WTC11 (cell line): ENCODE data around the gene ZNRF3. TPM values are rescaled to one million over a fixed set of nuclear protein-coding genes. Genes with fewer than 3 reads are reported as not detected.
"Not testable (repeated sequence)": the region's sequence is repeated elsewhere in the genome, so short reads cannot be mapped to it uniquely, and the experiment has no call there.

Experiments
- ATAC-seq: fragments of 200-7000 bp; cut with Tn5 transposase; 2 replicates; pipeline ENCODE4 v1.10.0; 2021; ENCODE audit warnings: mild to moderate bottlenecking, moderate library complexity
- CTCF ChIA-PET: fragments of 300-600 bp; sonication (Branson Sonifier 250); formaldehyde crosslinking; loops from one replicate; lab custom pipeline; 2021; ENCODE audit warnings: antibody characterized with exemption; lab: Charles Lee
- POLR2A ChIA-PET: fragments of 350-600 bp; sonication (Branson Sonifier 250); formaldehyde crosslinking; loops from one replicate; lab custom pipeline; 2021; ENCODE audit warnings: antibody characterized with exemption; lab: Charles Lee
- DNase-seq: peaks from one replicate; pipeline ENCODE4 v3.0.0; 2021; ENCODE audit warnings: low spot score
- H3K27ac Mint-ChIP-seq: 2 replicates; pipeline ENCODE4 v1.8.0; 2021; ENCODE audit warnings: mixed read lengths
- H3K27me3 Mint-ChIP-seq: 2 replicates; pipeline ENCODE4 v1.8.0; 2021; ENCODE audit warnings: low read depth, mild to moderate bottlenecking, moderate library complexity, mixed read lengths
- H3K36me3 Mint-ChIP-seq: 2 replicates; pipeline ENCODE4 v1.8.0; 2021; ENCODE audit warnings: mixed read lengths
- H3K4me1 Mint-ChIP-seq: 2 replicates; pipeline ENCODE4 v1.8.0; 2022; ENCODE audit warnings: mixed read lengths
- H3K4me3 Mint-ChIP-seq: 2 replicates; pipeline ENCODE4 v1.8.0; 2021; ENCODE audit warnings: mild to moderate bottlenecking, moderate library complexity, mixed read lengths
- H3K9me3 Mint-ChIP-seq: 2 replicates; pipeline ENCODE4 v1.8.0; 2021; ENCODE audit warnings: mixed read lengths
- GABPB1 ChIP-seq: sonication (generic); formaldehyde crosslinking; IDR thresholded peaks from 2 replicates; pipeline ENCODE4 v1.8.1; 2023; ENCODE audit warnings: mild to moderate bottlenecking, missing genetic modification reagents
- GRHL2 ChIP-seq: fragments of 250-450 bp; sonication (Bioruptor Pico); IDR thresholded peaks from 2 replicates; pipeline ENCODE4 v1.8.0; 2022; ENCODE audit warnings: mild to moderate bottlenecking, moderate library complexity; ENCODE audit not compliant: insufficient replicate concordance, severe bottlenecking
- GTF2I ChIP-seq: fragments of 250-450 bp; sonication (Bioruptor Pico); conservative IDR thresholded peaks from 2 replicates; pipeline ENCODE4 v1.4.0; 2021; ENCODE audit warnings: mild to moderate bottlenecking
- HMGA2 ChIP-seq: fragments of 250-450 bp; sonication (Bioruptor Pico); IDR thresholded peaks from 2 replicates; pipeline ENCODE4 v1.4.0; 2021; ENCODE audit warnings: mild to moderate bottlenecking, moderate library complexity
- PRRX2 ChIP-seq: fragments of 250-450 bp; sonication (Bioruptor Pico); IDR thresholded peaks from 2 replicates; pipeline ENCODE4 v1.8.0; 2021; ENCODE audit warnings: mild to moderate bottlenecking
- TEAD4 ChIP-seq: sonication (generic); formaldehyde crosslinking; IDR thresholded peaks from 2 replicates; pipeline ENCODE4 v1.8.0; 2022; ENCODE audit warnings: mild to moderate bottlenecking, missing genetic modification reagents
- ZNF121 ChIP-seq: sonication (generic); formaldehyde crosslinking; IDR thresholded peaks from 2 replicates; pipeline ENCODE4 v1.8.0; 2023; ENCODE audit warnings: missing genetic modification reagents
- ZNF232 ChIP-seq: sonication (generic); formaldehyde crosslinking; IDR thresholded peaks from 2 replicates; pipeline ENCODE4 v1.8.0; 2022; ENCODE audit warnings: mild to moderate bottlenecking, missing genetic modification reagents
- ZNF416 ChIP-seq: fragments of 250-450 bp; sonication (Bioruptor Pico); IDR thresholded peaks from 2 replicates; pipeline ENCODE4 v1.9.0; 2021; ENCODE audit warnings: mild to moderate bottlenecking, inconsistent platforms
- total RNA-seq: library from RNA; stranded (reverse); gene quantifications from 3 replicates; pipeline ENCODE4 v1.2.3, GENCODE V29; 2021
- TF ChIP-seq, protein P1 (sequence below): sonication (generic); formaldehyde crosslinking; IDR thresholded peaks from 2 replicates; pipeline ENCODE4 v1.8.1; 2022; ENCODE audit warnings: low read depth, missing genetic modification reagents, borderline replicate concordance
- TF ChIP-seq, protein P2 (sequence below): fragments of 250-450 bp; sonication (Bioruptor Pico); conservative IDR thresholded peaks from 2 replicates; pipeline ENCODE4 v1.9.0; 2021; ENCODE audit warnings: mild to moderate bottlenecking
- TF ChIP-seq, protein P3 (sequence below): sonication (generic); formaldehyde crosslinking; IDR thresholded peaks from 2 replicates; pipeline ENCODE4 v1.8.1; 2023; ENCODE audit warnings: mild to moderate bottlenecking, missing genetic modification reagents
- TF ChIP-seq, protein P4 (sequence below): fragments of 250-450 bp; sonication (Bioruptor Pico); IDR thresholded peaks from 2 replicates; pipeline ENCODE4 v1.9.0; 2021; ENCODE audit warnings: mild to moderate bottlenecking
- TF ChIP-seq, protein P5 (sequence below): sonication (generic); formaldehyde crosslinking; conservative IDR thresholded peaks from 2 replicates; pipeline ENCODE4 v1.8.1; 2023; ENCODE audit warnings: mild to moderate bottlenecking, low read depth, missing genetic modification reagents, moderate library complexity
- TF ChIP-seq, protein P6 (sequence below): sonication (generic); formaldehyde crosslinking; IDR thresholded peaks from 2 replicates; pipeline ENCODE4 v1.8.1; 2023; ENCODE audit warnings: mild to moderate bottlenecking, moderate library complexity, missing genetic modification reagents
- TF ChIP-seq, protein P7 (sequence below): sonication (generic); formaldehyde crosslinking; IDR thresholded peaks from 2 replicates; pipeline ENCODE4 v1.8.0; 2022; ENCODE audit warnings: mild to moderate bottlenecking, missing genetic modification reagents

ZNRF3 gene
- total RNA-seq, 1 experiment from 2014 or later, result 25.4 TPM

DNA sequence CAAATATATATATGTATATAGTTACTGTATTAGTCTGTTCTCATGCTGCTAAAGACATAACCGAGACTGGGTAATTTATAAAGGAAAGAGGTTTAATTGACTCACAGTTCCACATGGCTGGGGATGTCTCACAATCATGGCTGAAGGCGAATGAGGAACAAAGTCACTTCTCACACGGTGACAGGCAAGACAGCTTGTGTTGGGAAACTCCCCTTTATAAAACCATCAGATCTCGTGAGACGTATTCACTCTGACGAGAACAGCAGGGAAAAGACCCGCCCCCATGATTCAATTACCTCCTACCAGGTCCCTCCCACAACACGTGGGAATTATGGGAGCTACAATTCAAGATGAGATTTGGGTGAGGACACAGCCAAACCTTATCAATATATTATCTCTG is 15.0 kb upstream of the ZNRF3 start:
- not testable (repeated sequence) for H3K4me1 Mint-ChIP-seq, ATAC-seq, DNase-seq, H3K27me3 Mint-ChIP-seq, H3K4me3 Mint-ChIP-seq, H3K9me3 Mint-ChIP-seq, H3K27ac Mint-ChIP-seq, H3K36me3 Mint-ChIP-seq
- ChIA-PET CTCF (interaction anchor here (0.6 to 1.9 kb wide), 5 partner anchors 13 to 172 kb away, joined by 3 to 16 read pairs (median 4); no protein-coding TSS in a partner anchor), POLR2A (interaction anchor here (0.7 kb wide), 1 partner anchor 148 kb away, joined by 5 read pairs; no protein-coding TSS in a partner anchor)

DNA sequence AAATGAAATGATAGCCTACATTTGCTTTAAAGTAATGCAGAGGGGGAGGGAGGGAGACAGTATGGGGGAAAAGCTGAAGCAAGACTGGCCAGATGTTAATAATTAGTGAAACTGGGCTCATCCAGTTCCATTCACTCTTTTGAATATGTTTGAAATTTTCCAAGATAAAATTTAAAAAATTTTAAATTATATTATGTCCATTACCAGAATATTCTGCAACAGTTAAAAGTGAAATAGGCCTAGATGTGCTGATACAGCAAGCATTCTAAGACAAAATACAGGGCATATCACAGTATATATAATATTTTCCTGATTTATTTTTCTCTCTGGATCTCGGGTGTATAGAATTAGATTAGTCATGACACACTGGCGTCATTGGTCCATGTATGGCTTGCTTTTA is 13.6 kb upstream of the ZNRF3 start:
- ATAC-seq, result no peak
- no peaks in the 10 kb centered on the region for H3K27me3 Mint-ChIP-seq
- 0 out of 2 replicates have a peak, but pooled peaks cover 3% of the 10 kb centered on the region for H3K4me1 Mint-ChIP-seq
- no peak for TF ChIP-seq GTF2I (CRISPR knock-in tag)
- TF ChIP-seq ZNF121 (CRISPR knock-in tag), result no peak
- TF ChIP-seq TEAD4 (CRISPR knock-in tag), result no peak
- no peak for TF ChIP-seq PRRX2 (CRISPR knock-in tag)
- TF ChIP-seq GRHL2 (CRISPR knock-in tag), result no peak
- TF ChIP-seq HMGA2, result no peak
- TF ChIP-seq, protein P1, sequence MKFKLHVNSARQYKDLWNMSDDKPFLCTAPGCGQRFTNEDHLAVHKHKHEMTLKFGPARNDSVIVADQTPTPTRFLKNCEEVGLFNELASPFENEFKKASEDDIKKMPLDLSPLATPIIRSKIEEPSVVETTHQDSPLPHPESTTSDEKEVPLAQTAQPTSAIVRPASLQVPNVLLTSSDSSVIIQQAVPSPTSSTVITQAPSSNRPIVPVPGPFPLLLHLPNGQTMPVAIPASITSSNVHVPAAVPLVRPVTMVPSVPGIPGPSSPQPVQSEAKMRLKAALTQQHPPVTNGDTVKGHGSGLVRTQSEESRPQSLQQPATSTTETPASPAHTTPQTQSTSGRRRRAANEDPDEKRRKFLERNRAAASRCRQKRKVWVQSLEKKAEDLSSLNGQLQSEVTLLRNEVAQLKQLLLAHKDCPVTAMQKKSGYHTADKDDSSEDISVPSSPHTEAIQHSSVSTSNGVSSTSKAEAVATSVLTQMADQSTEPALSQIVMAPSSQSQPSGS (CRISPR knock-in tag), result no peak
- TF ChIP-seq, protein P2, sequence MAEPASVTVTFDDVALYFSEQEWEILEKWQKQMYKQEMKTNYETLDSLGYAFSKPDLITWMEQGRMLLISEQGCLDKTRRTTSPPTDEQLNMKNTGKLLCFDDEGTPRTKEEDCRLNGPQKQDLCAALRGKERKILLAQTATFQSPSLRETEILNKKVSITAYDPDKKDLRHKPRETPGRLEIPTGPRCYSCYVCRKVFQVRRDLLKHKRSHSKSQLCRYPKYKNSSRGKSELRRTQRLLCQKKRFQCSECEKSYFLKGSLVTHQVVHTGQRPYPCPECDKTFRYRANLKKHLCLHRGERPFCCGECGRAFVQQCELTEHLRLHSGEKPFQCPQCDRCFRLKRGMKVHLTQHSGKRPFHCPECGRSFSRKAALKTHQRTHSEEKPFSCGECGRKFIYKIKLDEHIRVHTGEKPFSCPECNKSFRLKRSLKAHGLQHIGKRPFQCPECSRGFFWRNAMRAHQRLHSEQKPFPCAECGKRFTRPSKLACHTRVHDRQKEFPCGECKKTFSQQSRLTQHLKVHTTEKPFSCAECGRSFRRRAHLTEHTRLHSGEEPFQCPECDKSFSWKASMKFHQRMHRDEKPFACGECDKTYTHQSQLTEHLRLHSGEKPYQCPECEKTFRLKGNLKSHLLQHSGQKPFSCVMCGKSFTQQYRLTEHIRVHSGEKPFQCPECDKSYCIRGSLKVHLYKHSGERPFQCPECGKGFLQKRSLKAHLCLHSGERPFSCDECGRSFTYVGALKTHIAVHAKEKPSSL (CRISPR knock-in tag), result no peak
- no peak for TF ChIP-seq ZNF416 (CRISPR knock-in tag)
- TF ChIP-seq, protein P3, sequence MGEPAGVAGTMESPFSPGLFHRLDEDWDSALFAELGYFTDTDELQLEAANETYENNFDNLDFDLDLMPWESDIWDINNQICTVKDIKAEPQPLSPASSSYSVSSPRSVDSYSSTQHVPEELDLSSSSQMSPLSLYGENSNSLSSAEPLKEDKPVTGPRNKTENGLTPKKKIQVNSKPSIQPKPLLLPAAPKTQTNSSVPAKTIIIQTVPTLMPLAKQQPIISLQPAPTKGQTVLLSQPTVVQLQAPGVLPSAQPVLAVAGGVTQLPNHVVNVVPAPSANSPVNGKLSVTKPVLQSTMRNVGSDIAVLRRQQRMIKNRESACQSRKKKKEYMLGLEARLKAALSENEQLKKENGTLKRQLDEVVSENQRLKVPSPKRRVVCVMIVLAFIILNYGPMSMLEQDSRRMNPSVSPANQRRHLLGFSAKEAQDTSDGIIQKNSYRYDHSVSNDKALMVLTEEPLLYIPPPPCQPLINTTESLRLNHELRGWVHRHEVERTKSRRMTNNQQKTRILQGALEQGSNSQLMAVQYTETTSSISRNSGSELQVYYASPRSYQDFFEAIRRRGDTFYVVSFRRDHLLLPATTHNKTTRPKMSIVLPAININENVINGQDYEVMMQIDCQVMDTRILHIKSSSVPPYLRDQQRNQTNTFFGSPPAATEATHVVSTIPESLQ (CRISPR knock-in tag), result no peak
- TF ChIP-seq, protein P4, sequence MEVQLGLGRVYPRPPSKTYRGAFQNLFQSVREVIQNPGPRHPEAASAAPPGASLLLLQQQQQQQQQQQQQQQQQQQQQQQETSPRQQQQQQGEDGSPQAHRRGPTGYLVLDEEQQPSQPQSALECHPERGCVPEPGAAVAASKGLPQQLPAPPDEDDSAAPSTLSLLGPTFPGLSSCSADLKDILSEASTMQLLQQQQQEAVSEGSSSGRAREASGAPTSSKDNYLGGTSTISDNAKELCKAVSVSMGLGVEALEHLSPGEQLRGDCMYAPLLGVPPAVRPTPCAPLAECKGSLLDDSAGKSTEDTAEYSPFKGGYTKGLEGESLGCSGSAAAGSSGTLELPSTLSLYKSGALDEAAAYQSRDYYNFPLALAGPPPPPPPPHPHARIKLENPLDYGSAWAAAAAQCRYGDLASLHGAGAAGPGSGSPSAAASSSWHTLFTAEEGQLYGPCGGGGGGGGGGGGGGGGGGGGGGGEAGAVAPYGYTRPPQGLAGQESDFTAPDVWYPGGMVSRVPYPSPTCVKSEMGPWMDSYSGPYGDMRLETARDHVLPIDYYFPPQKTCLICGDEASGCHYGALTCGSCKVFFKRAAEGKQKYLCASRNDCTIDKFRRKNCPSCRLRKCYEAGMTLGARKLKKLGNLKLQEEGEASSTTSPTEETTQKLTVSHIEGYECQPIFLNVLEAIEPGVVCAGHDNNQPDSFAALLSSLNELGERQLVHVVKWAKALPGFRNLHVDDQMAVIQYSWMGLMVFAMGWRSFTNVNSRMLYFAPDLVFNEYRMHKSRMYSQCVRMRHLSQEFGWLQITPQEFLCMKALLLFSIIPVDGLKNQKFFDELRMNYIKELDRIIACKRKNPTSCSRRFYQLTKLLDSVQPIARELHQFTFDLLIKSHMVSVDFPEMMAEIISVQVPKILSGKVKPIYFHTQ, result no peak
- TF ChIP-seq, protein P5, sequence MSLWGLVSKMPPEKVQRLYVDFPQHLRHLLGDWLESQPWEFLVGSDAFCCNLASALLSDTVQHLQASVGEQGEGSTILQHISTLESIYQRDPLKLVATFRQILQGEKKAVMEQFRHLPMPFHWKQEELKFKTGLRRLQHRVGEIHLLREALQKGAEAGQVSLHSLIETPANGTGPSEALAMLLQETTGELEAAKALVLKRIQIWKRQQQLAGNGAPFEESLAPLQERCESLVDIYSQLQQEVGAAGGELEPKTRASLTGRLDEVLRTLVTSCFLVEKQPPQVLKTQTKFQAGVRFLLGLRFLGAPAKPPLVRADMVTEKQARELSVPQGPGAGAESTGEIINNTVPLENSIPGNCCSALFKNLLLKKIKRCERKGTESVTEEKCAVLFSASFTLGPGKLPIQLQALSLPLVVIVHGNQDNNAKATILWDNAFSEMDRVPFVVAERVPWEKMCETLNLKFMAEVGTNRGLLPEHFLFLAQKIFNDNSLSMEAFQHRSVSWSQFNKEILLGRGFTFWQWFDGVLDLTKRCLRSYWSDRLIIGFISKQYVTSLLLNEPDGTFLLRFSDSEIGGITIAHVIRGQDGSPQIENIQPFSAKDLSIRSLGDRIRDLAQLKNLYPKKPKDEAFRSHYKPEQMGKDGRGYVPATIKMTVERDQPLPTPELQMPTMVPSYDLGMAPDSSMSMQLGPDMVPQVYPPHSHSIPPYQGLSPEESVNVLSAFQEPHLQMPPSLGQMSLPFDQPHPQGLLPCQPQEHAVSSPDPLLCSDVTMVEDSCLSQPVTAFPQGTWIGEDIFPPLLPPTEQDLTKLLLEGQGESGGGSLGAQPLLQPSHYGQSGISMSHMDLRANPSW (CRISPR knock-in tag), result no peak
- TF ChIP-seq GABPB1, result no peak
- TF ChIP-seq, protein P6, sequence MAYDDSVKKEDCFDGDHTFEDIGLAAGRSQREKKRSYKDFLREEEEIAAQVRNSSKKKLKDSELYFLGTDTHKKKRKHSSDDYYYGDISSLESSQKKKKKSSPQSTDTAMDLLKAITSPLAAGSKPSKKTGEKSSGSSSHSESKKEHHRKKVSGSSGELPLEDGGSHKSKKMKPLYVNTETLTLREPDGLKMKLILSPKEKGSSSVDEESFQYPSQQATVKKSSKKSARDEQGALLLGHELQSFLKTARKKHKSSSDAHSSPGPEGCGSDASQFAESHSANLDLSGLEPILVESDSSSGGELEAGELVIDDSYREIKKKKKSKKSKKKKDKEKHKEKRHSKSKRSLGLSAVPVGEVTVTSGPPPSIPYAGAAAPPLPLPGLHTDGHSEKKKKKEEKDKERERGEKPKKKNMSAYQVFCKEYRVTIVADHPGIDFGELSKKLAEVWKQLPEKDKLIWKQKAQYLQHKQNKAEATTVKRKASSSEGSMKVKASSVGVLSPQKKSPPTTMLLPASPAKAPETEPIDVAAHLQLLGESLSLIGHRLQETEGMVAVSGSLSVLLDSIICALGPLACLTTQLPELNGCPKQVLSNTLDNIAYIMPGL (CRISPR knock-in tag), result no peak
- TF ChIP-seq ZNF232, result no peak
- TF ChIP-seq, protein P7, sequence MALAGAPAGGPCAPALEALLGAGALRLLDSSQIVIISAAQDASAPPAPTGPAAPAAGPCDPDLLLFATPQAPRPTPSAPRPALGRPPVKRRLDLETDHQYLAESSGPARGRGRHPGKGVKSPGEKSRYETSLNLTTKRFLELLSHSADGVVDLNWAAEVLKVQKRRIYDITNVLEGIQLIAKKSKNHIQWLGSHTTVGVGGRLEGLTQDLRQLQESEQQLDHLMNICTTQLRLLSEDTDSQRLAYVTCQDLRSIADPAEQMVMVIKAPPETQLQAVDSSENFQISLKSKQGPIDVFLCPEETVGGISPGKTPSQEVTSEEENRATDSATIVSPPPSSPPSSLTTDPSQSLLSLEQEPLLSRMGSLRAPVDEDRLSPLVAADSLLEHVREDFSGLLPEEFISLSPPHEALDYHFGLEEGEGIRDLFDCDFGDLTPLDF (CRISPR knock-in tag), result no peak
- no peaks in the 10 kb centered on the region for H3K36me3 Mint-ChIP-seq
- H3K4me3 Mint-ChIP-seq, result no peak overlapping the region
- 0 out of 2 replicates have a peak, but pooled peaks cover 4% of the 10 kb centered on the region for H3K9me3 Mint-ChIP-seq
- ChIA-PET POLR2A (no interaction called here), CTCF (no interaction called here)
- no peak for DNase-seq
- no peak overlapping the region for H3K27ac Mint-ChIP-seq
